M059J (cell line): ENCODE data around the gene PDSS2. TPM values are rescaled to one million over a fixed set of nuclear protein-coding genes. Genes with fewer than 3 reads are reported as not detected.
"Not testable (repeated sequence)": the region's sequence is repeated elsewhere in the genome, so short reads cannot be mapped to it uniquely, and the experiment has no call there.

Experiments
- DNase-seq: peaks from one replicate; pipeline ENCODE4 v3.0.0-alpha.2; 2012; ENCODE audit warnings: low read depth
- total RNA-seq: library from RNA; depleted of rRNA; stranded (reverse); fragments of >200 nt; shearing (Covaris generic); gene quantifications from 2 replicates; pipeline ENCODE4 v1.2.3, GENCODE V29; 2014

The PDSS2 gene
- total RNA-seq, 1 experiment from 2014 or later, result 18.9 TPM

DNA sequence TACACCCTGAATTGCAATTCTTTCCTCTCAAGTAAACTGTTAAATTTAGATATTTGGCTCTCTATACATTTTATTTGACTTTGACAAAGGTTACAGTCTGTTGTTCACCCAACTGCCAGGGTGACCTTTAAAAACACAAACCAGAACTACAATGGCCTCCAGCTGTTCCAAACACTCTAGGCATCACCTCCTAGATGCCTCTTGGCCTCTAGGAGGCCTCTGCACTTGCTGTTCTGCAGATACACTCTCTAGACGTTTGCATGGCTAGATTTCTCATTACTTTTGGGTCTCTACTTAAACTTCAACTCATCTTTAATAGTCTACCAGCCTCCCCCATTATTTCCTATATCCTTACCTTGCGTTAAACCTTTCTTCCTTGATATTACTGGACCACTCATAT lies 241.2 kb downstream of the PDSS2 start:
- no peak for DNase-seq

DNA sequence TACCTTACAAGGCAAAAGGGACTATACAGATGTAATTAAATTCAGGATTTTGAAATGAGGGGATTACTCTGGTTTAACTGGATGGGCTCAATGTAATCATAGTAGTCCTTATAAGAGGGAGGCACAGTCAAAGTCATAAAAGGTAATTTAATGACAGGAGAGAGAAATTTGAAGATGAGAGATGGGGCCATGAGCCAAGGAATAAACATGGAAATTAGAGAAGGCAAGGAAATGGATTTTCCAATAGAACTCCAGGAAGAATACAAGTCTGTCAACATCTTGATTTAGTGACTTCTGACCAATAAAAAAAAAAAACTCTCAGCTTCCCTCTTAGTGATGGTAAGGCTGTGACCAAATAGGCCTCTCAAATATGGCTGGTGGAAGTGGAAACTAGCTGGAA lies 242.1 kb downstream of the PDSS2 start:
- no peak for DNase-seq

DNA sequence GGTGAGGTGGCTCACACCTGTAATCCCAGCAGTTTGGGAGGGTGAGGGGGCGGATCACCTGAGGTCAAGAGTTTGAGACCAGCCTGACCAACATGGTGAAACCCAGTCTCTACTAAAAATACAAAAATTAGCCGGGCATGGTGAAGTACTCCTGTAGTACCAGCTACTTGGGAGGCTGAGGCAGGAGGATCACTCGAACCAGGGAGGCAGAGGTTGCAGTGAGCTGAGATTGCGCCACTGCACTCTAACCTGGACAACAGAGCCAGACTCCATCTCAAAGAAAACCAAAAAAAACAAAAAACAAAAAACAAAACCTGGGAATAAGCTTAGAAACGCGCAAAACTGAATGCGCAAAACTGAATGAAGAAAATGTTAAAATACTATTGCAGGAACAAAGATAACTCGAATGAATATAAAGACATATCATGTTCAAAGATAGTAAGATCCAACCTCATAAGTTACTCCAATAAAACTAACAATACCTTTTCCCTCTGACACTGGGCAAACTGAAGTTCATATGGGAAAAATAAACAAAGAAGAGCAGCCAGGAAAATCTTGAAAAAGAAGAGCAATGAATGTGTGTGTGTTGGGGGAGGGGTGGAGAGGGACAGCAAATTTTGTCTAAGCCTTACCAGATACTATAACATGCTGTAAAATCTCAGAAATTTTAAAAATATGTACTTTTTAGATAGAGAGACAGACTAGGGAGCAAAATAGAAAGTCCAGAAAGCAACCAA lies 243.0 kb downstream of the PDSS2 start:
- DNase-seq, result no peak

DNA sequence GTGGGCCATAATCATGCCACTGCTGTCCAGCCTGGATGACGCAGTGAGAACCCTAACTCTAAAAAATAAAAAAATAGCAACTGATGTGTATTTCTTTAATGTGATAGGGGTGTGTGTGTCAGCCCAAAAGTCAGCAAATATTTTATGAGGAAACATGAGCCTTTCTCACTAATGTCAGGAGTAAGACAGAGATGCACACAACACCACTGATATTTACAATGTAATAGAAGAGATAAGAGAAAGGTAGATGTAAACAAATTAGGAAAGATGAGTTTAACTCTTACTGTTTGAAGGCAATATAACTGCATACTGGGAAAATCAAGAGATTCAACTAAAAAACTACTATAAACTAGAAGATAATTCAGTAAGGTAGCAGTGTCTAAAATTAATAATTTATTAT lies 244.0 kb downstream of the PDSS2 start:
- DNase-seq, result no peak

DNA sequence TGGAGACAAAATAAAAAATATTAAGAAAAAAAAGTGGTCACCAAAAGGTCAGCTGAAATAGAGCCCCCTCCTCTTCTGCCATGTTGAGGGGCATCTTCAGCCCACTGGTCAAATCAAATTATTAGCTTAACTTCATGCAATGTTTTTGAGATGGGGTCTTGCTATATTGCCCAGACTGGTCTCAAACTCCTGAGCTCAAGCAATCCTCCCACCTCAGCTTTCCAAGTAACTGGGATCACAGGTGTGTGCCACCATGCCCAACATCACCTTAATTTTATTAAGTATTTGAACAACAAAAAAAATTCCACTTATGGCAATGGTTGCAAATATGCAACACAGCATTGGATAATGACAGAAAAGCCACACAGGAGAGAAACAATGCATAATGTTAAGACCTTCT lies 244.7 kb downstream of the PDSS2 start:
- DNase-seq, result no peak

DNA sequence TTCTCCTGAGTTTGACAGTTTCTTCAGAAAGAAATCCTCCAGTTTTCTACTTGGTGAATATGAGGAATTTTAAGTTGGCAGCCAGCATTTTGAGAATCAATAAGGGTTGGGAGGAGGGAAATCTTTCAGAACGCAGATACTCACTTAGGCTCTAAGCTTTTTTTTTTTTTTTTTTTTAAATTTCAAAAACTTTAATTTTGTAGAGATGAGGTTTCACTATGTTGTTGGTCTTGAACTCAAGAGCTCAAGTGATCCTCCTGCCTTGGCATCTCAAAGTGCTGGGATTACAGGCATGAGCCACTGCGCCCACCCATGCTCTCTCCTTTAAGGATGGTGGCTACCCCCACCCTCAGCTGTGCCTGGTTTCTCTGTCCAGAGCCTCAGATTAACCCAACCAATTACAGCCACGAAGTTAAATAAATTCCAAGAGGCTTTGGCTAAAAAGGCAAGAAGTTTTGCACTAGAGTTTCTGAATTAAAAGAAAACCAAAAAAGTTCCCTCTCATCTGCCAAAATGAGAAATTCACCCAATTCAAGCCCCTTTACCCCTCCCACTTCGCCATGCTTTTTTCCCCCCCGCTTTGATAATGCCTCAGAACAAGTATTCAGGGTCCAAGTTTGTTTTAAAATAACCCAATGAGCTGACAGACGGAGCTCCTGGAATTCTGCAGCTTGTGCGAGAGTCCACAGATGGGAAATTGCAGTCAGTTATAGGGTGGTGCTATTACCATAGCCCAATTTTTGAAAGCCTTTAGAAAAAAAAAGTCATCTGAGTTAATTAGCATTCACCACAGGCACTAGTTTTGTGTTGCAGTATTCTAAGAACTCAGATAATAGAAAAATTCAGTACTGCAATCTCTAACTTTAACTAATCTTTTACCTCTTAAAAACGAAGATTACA lies 249.7 kb downstream of the PDSS2 start:
- DNase-seq, result no peak

GRCh38 chr6:107207251-107207873 lies 252.0 kb downstream of the PDSS2 start:
- no peak for DNase-seq

DNA sequence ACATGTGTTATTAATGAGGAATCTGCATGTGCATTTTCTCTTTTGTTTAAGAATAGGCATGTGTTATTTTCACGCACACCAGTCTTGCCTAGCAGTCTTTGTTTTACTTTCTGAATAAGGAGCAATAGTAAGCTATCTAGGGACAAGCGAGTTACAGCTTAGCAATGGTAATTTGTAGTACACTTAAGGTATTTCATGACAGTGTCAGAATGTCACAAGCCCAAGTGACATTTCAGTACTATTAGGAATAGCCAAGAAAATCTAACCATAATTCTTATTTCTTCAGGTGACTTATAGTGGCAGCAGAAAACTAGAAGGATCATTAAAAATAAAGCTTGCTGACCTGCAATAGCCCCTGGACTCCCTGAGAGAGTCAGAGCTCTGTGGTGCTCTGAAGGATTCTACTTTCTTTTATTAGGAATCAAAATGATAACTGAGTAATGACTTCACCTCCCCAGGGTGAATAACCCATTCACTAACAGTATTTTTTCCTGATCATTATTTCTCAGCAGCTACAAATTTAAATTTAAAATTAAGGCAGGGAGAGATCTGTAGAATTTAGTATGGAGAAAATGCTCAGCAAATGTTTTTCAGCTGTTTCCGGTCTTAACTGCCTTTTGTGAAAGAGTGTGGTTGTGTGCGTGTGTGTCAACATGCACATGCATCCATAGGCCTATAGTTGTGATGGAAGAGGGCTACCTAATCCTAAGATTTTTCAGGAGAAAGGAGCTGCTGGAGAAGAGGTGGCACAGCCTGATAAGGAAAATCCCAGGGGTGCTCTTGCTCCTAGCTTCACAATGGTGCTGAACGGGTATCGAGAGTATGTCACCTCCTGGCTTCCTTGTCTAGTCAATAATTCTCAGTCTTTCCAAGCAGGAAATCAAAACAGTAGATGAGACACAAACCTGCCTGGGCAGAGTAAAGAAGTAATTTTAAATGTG lies 254.0 kb downstream of the PDSS2 start:
- no peak for DNase-seq

DNA sequence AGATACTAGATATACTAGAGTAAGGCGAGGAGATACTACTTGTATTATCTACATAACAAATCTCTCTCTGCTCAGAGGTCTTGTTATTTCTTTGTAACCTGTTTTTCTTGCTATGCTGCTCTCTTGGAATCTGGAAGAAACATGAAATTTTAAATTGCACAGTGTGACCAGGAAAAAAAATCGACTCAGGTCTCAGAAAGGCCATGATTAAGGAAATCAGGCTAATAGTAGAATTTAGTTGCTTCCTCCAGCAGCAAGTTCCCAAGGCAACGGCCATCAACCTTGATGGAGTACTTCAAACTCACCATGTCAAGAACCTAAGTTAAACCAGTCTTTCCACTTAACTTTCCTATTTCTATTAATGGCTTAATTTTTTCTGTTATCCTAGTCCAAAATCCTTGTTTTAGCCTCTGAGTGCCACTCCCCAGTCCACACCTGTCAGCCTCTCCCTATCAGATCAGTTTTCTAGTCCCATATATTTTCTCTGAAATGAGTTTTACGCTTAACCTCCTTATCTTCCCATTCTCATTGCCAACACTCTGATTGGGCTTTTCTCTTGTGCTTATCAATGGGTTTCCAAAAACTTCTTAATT lies 256.4 kb downstream of the PDSS2 start:
- DNase-seq, result no peak

GRCh38 chr6:107198631-107199416 lies 260.5 kb downstream of the PDSS2 start:
- no peak for DNase-seq

DNA sequence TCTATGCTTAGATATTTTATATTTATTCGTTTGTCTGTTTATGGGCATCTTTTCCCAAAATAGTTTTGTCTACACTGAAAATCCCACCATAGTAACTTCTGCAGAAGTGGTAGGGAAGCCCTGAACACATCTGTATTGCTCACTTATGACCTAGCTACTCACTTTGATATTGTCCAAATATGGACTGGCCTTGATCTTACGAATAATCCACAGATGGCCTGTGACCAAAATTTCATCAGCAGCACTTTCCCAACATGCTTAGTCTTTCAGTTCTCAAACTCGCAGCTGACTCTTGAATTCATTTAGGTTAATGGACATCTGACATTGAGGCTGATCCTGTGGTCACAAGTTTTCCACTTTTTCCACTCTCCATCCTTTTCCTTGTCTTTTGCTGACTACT lies 263.2 kb downstream of the PDSS2 start:
- DNase-seq, result no peak

- DNase-seq, result not testable (repeated sequence)
Observed at GRCh38 chr6:107194723-107195122, 264.6 kb downstream of the PDSS2 start.

DNA sequence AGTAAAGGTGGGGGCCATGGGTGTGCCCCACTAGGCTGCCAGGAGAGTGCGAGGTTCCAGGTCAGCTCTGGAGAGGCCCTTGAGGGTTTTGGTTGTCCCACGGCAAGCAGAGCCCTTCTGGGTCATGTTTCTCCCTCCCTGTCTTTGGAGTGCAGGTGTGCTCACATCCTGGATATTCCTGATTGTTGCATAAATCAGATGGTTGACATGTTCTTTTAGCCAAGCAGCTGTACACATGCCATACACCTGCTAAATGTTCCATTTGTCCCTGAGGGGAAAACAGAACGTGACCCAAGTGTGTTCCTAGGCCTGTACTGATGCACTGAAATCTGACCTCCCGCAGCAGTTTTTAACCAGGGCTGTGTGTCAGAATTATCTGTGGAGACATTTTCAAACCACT lies 266.5 kb downstream of the PDSS2 start:
- DNase-seq, result no peak

DNA sequence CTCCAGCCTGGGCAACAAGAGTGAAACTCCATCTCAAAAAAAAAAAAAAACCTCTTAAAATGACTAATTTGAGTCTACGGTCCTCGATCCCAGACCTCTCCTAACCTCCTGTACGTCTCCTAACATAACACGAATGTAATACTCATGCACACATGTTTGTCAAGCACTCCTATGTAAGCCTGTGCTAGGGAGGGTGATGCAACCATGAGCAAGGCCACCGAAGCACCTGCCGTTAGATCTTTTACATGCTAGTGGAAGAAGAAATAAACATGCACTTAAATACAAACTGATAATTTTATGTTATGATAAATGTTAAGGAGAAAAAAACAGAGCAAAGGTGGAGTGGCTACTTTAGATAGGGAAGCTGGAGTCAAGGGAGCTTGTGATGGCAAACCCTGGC lies 271.7 kb downstream of the PDSS2 start:
- no peak for DNase-seq

DNA sequence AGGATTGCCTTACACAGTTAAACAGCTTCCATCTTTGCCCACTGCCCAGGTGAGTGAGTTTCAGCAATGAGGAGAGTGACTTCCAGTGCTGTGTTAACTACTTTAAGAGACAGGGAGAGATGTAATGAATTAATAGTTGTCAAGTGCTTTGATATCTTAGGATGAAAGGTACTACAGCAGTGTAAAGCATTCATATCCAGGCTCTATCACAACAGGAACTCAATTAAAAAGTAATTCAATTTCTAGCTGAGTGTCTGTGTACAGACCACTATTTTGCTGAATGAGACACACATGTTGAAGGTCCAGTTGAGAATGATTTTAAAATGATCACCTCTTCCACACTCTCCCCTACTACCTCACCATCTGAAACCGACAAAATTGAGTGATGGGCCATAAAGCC lies 273.3 kb downstream of the PDSS2 start:
- DNase-seq, result no peak

GRCh38 chr6:107185391-107185970 lies 273.9 kb downstream of the PDSS2 start:
- DNase-seq, result peak; percentile 22

DNA sequence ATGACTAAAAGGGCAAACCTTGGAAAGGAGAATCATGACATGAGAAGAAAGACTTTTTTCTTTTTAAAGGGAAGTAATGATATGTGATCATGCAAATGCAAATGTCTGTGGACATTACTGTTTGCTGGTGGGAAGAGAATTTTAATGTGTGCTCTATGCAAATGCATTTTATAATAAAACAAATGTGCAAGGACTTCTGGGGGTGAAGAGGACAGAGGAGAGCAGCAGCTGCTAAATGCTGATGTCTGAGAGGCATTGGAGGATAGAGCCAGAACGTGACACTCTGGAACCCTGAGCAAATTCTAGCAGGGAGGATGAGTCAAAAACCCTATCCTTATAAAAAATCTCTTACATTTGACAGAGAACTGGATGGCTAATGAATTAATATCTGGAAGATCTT lies 274.9 kb downstream of the PDSS2 start:
- DNase-seq, result no peak

DNA sequence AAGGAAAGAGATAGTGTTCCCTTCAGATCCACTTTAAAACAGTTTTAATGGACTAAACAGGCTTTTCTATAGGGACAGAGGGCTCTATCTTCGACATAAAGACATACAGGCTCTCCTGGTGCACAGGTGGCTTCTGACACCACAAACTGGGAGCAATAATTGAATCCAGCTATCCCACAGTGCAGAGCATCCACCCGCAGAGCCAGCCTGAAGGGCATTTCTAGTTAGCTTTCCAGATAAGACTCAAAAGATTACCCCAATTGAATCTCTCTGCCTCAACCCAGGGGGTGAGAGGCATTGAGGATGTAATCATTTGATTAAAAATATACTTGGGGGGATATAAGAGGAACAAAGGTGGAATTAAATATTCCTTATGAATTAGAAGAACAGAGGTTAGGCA lies 279.3 kb downstream of the PDSS2 start:
- DNase-seq, result no peak

- DNase-seq, result peak; percentile 32
Observed at GRCh38 chr6:107179004-107179403, 280.4 kb downstream of the PDSS2 start.

DNA sequence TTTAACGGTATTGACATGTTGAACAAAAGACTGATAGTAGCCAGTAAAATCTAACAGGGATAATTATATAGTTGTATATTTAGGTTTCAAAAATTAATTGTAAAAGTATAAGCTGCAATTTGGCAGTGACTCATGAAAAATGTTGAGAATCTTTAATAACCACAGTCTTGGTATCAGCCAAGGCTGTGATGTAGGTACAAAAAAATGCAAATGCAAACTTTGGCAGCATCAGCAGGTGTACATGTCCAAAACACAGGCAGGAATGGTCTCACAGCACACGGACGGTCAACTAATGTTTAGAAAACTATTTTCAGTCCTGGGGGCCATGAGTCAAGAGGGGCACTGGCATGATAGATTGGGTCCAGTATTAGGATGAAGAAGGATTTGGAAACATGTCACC lies 285.6 kb downstream of the PDSS2 start:
- DNase-seq, result peak; percentile 18
